ENCODE measurements around the gene HSPA5. TPM values are rescaled to one million over a fixed set of nuclear protein-coding genes. Genes with fewer than 3 reads are reported as not detected.

Gene HSPA5
- total and polyA plus RNA-seq, 2 experiments from 2014 or later: 259 to 265 TPM

- peaks cover under 1% of the 10 kb centered on the region for H3K27me3 Mint-ChIP-seq (ENCODE audit: insufficient read depth, low read depth, poor library complexity)
- Histone ChIP-seq H3K4me2 (no peak overlapping the region), H3K9me2 (ENCODE audit: insufficient read depth) (no peaks in the 10 kb centered on the region), H4K20me1 (replicated peaks; ENCODE audit: insufficient read depth) (no peaks in the 10 kb centered on the region), H3F3A (replicated peaks; ENCODE audit: low read depth) (no peaks in the 10 kb centered on the region), H3K27me3 (ENCODE audit: insufficient read depth) (no peaks in the 10 kb centered on the region), H3K27ac (ENCODE audit: low read depth) (no peak overlapping the region), H3K4me1 (ENCODE audit: insufficient read depth) (no peaks in the 10 kb centered on the region), H3K4me3 (no peak overlapping the region), H3K79me2 (replicated peaks; ENCODE audit: insufficient read depth) (no peaks in the 10 kb centered on the region), H2AFZ (no peak overlapping the region), H3K36me3 (ENCODE audit: insufficient read depth) (no peaks in the 10 kb centered on the region)
- no peaks in the 10 kb centered on the region for H3K4me1 Mint-ChIP-seq
- no peak for TF ChIP-seq POLR2AphosphoS5 (IDR thresholded peaks at IDR 0.05; ENCODE audit: low read depth)
- TF ChIP-seq NANOG (IDR thresholded peaks at IDR 0.05; ENCODE audit: borderline replicate concordance): no peak
- no peak for TF ChIP-seq CREB1 (CRISPR knock-in tag; IDR thresholded peaks at IDR 0.05; ENCODE audit: low read depth)
- TF ChIP-seq EZH2 (IDR thresholded peaks at IDR 0.05; ENCODE audit: low read depth, unreplicated experiment): no peak
- no peaks in the 10 kb centered on the region for H3K36me3 Mint-ChIP-seq (ENCODE audit: low read depth)
- no peaks in the 10 kb centered on the region for H3K9me3 Mint-ChIP-seq
- DNase-seq (ENCODE audit: low spot score): no peak
- ATAC-seq: no peak
- H3K27ac Mint-ChIP-seq: no peak overlapping the region
- no peak overlapping the region for H3K4me3 Mint-ChIP-seq
These were observed 13.1 kb upstream of the HSPA5 start for GRCh38 chr9:125254231-125254630.

GRCh38 chr9:125246261-125246667 lies 5.1 kb upstream of the HSPA5 start:
- peaks cover 2% of the 10 kb centered on the region; the same call in 2 of the 3 replicates for H3K9me3 Mint-ChIP-seq
- H3K36me3 ChIP-seq (ENCODE audit: insufficient read depth): no peaks in the 10 kb centered on the region
- no peak overlapping the region for H3K4me3 ChIP-seq
- peaks cover 5% of the 10 kb centered on the region; the same call in 1 of the 2 replicates for H3K4me1 ChIP-seq (ENCODE audit: insufficient read depth)
- H3K4me3 Mint-ChIP-seq: no peak overlapping the region
- no peaks in the 10 kb centered on the region for H3K36me3 Mint-ChIP-seq (ENCODE audit: low read depth)
- no peak for DNase-seq (ENCODE audit: low spot score)
- H3K27me3 ChIP-seq (ENCODE audit: insufficient read depth): no peaks in the 10 kb centered on the region
- H2AFZ ChIP-seq: no peak overlapping the region
- no peaks in the 10 kb centered on the region for H3K4me1 Mint-ChIP-seq
- no peak overlapping the region for H3K27ac Mint-ChIP-seq
- no peak overlapping the region for H3K4me2 ChIP-seq
- no peaks in the 10 kb centered on the region for H3K79me2 ChIP-seq (replicated peaks; ENCODE audit: insufficient read depth)
- no peak for TF ChIP-seq ZNF331 (CRISPR knock-in tag; IDR thresholded peaks at IDR 0.05; ENCODE audit: low read depth)
- TF ChIP-seq ZNF114 (CRISPR knock-in tag; IDR thresholded peaks at IDR 0.05): no peak
- no peaks in the 10 kb centered on the region for H3K9me2 ChIP-seq (ENCODE audit: insufficient read depth)
- no peaks in the 10 kb centered on the region for H4K20me1 ChIP-seq (replicated peaks; ENCODE audit: insufficient read depth)
- peaks cover 9% of the 10 kb centered on the region for H3K27me3 Mint-ChIP-seq (ENCODE audit: insufficient read depth, low read depth, poor library complexity)
- ATAC-seq: no peak
- no peaks in the 10 kb centered on the region for H3F3A ChIP-seq (replicated peaks; ENCODE audit: low read depth)
- no peak overlapping the region for H3K27ac ChIP-seq (ENCODE audit: low read depth)

DNA sequence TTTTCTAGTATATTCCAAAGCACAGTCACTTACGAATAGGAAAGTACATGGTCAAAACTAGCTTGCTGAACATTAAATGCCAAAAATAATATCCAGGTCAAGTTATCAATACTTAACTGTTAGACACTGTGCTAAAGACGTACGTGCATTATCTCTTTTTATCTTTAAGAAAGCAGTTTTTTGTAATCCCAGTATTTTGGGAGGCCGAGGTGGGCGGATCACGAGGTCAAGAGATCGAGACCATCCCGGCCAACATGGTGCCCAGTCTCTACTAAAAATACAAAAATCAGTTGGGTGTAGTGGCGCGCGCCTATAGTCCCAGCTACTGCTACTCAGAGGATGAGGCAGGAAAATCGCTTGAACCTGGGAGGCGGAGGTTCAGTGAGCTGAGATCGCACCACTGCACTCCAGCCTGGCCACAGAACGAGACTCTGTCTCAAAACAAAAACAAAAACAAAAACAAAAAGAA lies 2.7 kb upstream of the HSPA5 start:
- TF ChIP-seq, protein P1, sequence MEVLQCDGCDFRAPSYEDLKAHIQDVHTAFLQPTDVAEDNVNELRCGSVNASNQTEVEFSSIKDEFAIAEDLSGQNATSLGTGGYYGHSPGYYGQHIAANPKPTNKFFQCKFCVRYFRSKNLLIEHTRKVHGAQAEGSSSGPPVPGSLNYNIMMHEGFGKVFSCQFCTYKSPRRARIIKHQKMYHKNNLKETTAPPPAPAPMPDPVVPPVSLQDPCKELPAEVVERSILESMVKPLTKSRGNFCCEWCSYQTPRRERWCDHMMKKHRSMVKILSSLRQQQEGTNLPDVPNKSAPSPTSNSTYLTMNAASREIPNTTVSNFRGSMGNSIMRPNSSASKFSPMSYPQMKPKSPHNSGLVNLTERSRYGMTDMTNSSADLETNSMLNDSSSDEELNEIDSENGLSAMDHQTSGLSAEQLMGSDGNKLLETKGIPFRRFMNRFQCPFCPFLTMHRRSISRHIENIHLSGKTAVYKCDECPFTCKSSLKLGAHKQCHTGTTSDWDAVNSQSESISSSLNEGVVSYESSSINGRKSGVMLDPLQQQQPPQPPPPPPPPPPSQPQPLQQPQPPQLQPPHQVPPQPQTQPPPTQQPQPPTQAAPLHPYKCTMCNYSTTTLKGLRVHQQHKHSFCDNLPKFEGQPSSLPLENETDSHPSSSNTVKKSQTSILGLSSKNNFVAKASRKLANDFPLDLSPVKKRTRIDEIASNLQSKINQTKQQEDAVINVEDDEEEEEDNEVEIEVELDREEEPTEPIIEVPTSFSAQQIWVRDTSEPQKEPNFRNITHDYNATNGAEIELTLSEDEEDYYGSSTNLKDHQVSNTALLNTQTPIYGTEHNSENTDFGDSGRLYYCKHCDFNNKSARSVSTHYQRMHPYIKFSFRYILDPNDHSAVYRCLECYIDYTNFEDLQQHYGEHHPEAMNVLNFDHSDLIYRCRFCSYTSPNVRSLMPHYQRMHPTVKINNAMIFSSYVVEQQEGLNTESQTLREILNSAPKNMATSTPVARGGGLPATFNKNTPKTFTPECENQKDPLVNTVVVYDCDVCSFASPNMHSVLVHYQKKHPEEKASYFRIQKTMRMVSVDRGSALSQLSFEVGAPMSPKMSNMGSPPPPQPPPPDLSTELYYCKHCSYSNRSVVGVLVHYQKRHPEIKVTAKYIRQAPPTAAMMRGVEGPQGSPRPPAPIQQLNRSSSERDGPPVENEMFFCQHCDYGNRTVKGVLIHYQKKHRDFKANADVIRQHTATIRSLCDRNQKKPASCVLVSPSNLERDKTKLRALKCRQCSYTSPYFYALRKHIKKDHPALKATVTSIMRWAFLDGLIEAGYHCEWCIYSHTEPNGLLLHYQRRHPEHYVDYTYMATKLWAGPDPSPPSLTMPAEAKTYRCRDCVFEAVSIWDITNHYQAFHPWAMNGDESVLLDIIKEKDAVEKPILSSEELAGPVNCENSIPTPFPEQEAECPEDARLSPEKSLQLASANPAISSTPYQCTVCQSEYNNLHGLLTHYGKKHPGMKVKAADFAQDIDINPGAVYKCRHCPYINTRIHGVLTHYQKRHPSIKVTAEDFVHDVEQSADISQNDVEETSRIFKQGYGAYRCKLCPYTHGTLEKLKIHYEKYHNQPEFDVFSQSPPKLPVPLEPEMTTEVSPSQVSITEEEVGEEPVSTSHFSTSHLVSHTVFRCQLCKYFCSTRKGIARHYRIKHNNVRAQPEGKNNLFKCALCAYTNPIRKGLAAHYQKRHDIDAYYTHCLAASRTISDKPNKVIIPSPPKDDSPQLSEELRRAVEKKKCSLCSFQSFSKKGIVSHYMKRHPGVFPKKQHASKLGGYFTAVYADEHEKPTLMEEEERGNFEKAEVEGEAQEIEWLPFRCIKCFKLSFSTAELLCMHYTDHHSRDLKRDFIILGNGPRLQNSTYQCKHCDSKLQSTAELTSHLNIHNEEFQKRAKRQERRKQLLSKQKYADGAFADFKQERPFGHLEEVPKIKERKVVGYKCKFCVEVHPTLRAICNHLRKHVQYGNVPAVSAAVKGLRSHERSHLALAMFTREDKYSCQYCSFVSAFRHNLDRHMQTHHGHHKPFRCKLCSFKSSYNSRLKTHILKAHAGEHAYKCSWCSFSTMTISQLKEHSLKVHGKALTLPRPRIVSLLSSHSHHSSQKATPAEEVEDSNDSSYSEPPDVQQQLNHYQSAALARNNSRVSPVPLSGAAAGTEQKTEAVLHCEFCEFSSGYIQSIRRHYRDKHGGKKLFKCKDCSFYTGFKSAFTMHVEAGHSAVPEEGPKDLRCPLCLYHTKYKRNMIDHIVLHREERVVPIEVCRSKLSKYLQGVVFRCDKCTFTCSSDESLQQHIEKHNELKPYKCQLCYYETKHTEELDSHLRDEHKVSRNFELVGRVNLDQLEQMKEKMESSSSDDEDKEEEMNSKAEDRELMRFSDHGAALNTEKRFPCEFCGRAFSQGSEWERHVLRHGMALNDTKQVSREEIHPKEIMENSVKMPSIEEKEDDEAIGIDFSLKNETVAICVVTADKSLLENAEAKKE (CRISPR knock-in tag; IDR thresholded peaks at IDR 0.05): no peak
- TF ChIP-seq ZNF331 (CRISPR knock-in tag; IDR thresholded peaks at IDR 0.05; ENCODE audit: low read depth): no peak
- no peak for TF ChIP-seq ZNF114 (CRISPR knock-in tag; IDR thresholded peaks at IDR 0.05)
- no peak for TF ChIP-seq EZH2 (IDR thresholded peaks at IDR 0.05; ENCODE audit: low read depth, unreplicated experiment)
- TF ChIP-seq EZH2phosphoT487 (IDR thresholded peaks at IDR 0.05; ENCODE audit: unreplicated experiment): no peak
- TF ChIP-seq STAT1 (IDR thresholded peaks at IDR 0.05; ENCODE audit: unreplicated experiment): no peak
- H3K27ac Mint-ChIP-seq: peak overlapping the region; percentile 9; the same call in 1 of the 2 replicates

More for the DNA sequence above, 2.7 kb upstream of the HSPA5 start:
- peaks cover 11% of the 10 kb centered on the region for H3F3A ChIP-seq (replicated peaks; ENCODE audit: low read depth)
- ATAC-seq (no peak), DNase-seq (ENCODE audit: low spot score) (no peak)
- Mint-ChIP-seq H3K9me3 (peaks cover 4% of the 10 kb centered on the region; the same call in 2 of the 3 replicates), H3K36me3 (ENCODE audit: low read depth) (peaks cover 24% of the 10 kb centered on the region), H3K4me3 (no peak overlapping the region), H3K27me3 (ENCODE audit: insufficient read depth, low read depth, poor library complexity) (peaks cover 12% of the 10 kb centered on the region), H3K4me1 (peaks cover 6% of the 10 kb centered on the region)
- no peaks in the 10 kb centered on the region for H3K27me3 ChIP-seq (ENCODE audit: insufficient read depth)
- 0 out of 2 replicates have a peak overlapping the region, but pooled peaks have one; percentile 33 for H3K27ac ChIP-seq (ENCODE audit: low read depth)
- no peak overlapping the region for H3K4me3 ChIP-seq
- no peaks in the 10 kb centered on the region for H3K9me2 ChIP-seq (ENCODE audit: insufficient read depth)
- H3K4me2 ChIP-seq: no peak overlapping the region
- peaks cover 11% of the 10 kb centered on the region; the same call in 1 of the 2 replicates for H3K4me1 ChIP-seq (ENCODE audit: insufficient read depth)
- H3K36me3 ChIP-seq (ENCODE audit: insufficient read depth): peaks cover 10% of the 10 kb centered on the region
- peaks cover 22% of the 10 kb centered on the region for H3K79me2 ChIP-seq (replicated peaks; ENCODE audit: insufficient read depth)
- H4K20me1 ChIP-seq (replicated peaks; ENCODE audit: insufficient read depth): peaks cover 16% of the 10 kb centered on the region
- no peak overlapping the region for H2AFZ ChIP-seq

Measured in GM23338 (cell line).